ENCODE results near the gene NKX3-2.

NKX3-2 gene

DNA sequence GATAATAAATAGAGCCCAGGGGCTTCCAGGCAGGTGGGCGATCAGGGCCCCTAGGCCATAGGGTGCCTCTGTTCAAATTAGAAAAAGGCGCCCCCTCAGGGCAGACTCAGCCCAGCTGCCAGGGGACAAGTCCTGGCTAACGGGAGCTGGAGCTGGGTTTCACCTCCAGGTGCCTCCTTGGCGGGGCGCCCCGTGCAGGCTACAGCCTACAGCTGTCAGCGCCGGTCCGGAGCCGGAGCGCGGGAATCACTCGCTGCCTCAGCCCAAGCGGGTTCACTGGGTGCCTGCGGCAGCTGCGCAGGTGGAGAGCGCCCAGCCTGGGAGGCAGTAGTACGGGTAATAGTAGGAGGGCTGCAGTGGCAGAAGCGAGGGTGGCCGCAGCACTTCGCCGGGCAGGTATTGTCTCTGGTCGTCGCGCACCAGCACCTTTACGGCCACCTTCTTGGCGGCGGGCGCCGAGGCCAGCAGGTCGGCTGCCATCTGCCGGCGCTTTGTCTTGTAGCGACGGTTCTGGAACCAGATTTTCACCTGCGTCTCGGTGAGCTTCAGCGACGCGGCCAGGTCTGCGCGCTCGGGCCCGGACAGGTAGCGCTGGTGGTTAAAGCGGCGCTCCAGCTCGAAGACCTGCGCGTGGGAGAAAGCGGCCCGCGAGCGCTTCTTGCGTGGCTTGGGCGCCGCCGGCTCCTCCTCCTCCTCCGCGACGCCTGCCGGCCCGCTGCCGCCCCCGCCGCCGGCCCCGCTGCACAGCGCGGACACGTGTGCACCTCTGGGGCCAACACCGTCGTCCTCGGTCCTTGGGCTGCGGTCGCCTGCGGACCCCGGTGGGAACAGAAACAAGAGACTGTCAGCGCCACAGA, 2.4 kb downstream of the NKX3-2 start:
- peaks cover 8% of the 10 kb centered on the region for H3K4me1 ChIP-seq
- H3K4me3 ChIP-seq = no peak overlapping the region

GRCh38 chr4:13541176-13541604, 3.1 kb downstream of the NKX3-2 start:
- Histone ChIP-seq H3K36me3 (replicated peaks) (peaks cover 8% of the 10 kb centered on the region), H3K4me3 (no peak overlapping the region), H3K9me3 (peaks cover 3% of the 10 kb centered on the region; the same call in 1 of the 2 replicates), H3K27me3 (ENCODE audit: low read depth) (no peaks in the 10 kb centered on the region), H3K4me1 (peaks cover 8% of the 10 kb centered on the region)
- DNase-seq (ENCODE audit: low spot score in 2 of 2) = no peak
- in situ Hi-C loops (cut with MboI; ENCODE audit: low sequenced_read_pairs) = loop anchor here (10.0 kb wide), 2 partner anchors 276 to 806 kb away; no protein-coding TSS in a partner anchor

More for the DNA sequence above, 2.4 kb downstream of the NKX3-2 start:
- in situ Hi-C loops (cut with MboI; ENCODE audit: low sequenced_read_pairs) = loop anchor here (10.0 kb wide), 2 partner anchors 277 to 807 kb away; no protein-coding TSS in a partner anchor
- H3K36me3 ChIP-seq (replicated peaks) = peaks cover 8% of the 10 kb centered on the region
- H3K27me3 ChIP-seq (ENCODE audit: low read depth) = no peaks in the 10 kb centered on the region
- no peak for DNase-seq (ENCODE audit: low spot score in 2 of 2)
- H3K9me3 ChIP-seq = peaks cover 10% of the 10 kb centered on the region; the same call in 1 of the 2 replicates

GRCh38 chr4:13540446-13541175, 3.7 kb downstream of the NKX3-2 start:
- H3K4me3 ChIP-seq = no peak overlapping the region
- H3K27me3 ChIP-seq (ENCODE audit: low read depth) = no peaks in the 10 kb centered on the region
- in situ Hi-C loops (cut with MboI; ENCODE audit: low sequenced_read_pairs) = loop anchor here (10.0 kb wide), 2 partner anchors 276 to 806 kb away; no protein-coding TSS in a partner anchor
- peaks cover 2% of the 10 kb centered on the region; the same call in 1 of the 2 replicates for H3K9me3 ChIP-seq
- peaks cover 8% of the 10 kb centered on the region for H3K36me3 ChIP-seq (replicated peaks)
- DNase-seq (ENCODE audit: low spot score in 2 of 2) = no peak
- H3K4me1 ChIP-seq = peaks cover 8% of the 10 kb centered on the region

GRCh38 chr4:13539619-13540445, 4.5 kb downstream of the NKX3-2 start:
- Histone ChIP-seq H3K36me3 (replicated peaks) (peaks cover 8% of the 10 kb centered on the region), H3K9me3 (no peaks in the 10 kb centered on the region; the same call in 1 of the 2 replicates), H3K4me3 (no peak overlapping the region), H3K4me1 (peaks cover 4% of the 10 kb centered on the region), H3K27me3 (ENCODE audit: low read depth) (no peaks in the 10 kb centered on the region)
- DNase-seq (ENCODE audit: low spot score in 2 of 2) = no peak
- in situ Hi-C loops (cut with MboI; ENCODE audit: low sequenced_read_pairs) = loop anchor here (10.0 kb wide), 2 partner anchors 275 to 805 kb away; no protein-coding TSS in a partner anchor

- in situ Hi-C loops (cut with MboI; ENCODE audit: low sequenced_read_pairs) = no loop called here
- Histone ChIP-seq H3K27me3 (ENCODE audit: low read depth) (no peaks in the 10 kb centered on the region), H3K9me3 (no peaks in the 10 kb centered on the region; the same call in 1 of the 2 replicates), H3K4me1 (peaks cover 4% of the 10 kb centered on the region), H3K4me3 (no peak overlapping the region), H3K36me3 (replicated peaks) (peaks cover 8% of the 10 kb centered on the region)
- no peak for DNase-seq (ENCODE audit: low spot score in 2 of 2)
Observed at GRCh38 chr4:13539047-13539618, 5.2 kb downstream of the NKX3-2 start.

DNA sequence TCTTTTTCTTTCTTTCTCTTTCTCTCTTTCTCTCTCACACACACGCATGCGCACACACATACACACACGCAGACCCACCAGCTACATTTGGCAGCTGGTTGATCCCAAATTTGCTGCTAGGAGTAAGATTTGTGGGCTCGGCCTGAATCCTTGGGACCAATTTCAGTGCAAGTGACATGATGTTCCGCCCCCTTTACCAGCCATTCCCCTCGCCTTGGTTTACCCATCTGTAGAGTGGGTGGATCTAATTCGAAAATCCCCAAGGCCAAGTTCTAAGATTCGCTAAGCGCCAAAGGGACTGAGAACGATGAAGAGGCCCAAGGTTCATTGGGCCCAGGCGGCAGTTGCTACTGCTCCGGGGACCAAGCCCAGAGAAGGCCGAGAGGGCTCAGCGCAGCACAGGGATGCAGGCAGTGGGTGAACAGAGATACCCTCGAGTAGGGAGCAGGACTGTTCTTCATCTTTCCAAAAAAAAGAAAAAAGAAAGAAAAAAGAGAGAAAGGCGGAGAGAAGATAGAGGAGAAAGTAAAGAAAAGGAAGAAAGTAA, 5.8 kb downstream of the NKX3-2 start:
- H3K27me3 ChIP-seq (ENCODE audit: low read depth) = no peaks in the 10 kb centered on the region

DNA sequence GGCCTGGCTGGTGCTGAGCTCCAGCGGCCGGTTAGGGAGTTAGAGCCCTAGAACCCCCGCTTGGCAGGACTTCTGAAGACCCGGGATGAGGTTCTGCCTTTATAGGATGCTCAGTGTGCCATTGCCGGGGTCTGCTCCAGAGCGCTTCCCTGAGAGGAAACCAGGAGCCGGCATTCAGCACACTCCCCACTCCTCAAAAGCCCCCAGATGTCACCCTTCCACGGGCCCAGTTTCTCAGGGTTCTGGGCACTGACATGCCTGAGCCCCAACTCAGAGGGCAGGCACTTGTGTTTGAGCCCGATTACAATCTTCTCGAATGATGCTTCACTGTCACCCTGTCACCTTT, 6.5 kb downstream of the NKX3-2 start:
- no peak for DNase-seq (ENCODE audit: low spot score in 2 of 2)
- no peak overlapping the region for H3K4me3 ChIP-seq

More for the DNA sequence above, 5.8 kb downstream of the NKX3-2 start:
- no peak overlapping the region for H3K4me3 ChIP-seq
- peaks cover 8% of the 10 kb centered on the region for H3K36me3 ChIP-seq (replicated peaks)
- DNase-seq (ENCODE audit: low spot score in 2 of 2) = no peak
- H3K4me1 ChIP-seq = peaks cover 4% of the 10 kb centered on the region
- H3K9me3 ChIP-seq = no peaks in the 10 kb centered on the region; the same call in 1 of the 2 replicates
- in situ Hi-C loops (cut with MboI; ENCODE audit: low sequenced_read_pairs) = no loop called here

GRCh38 chr4:13537011-13537831, 7.1 kb downstream of the NKX3-2 start:
- no peak for DNase-seq (ENCODE audit: low spot score in 2 of 2)
- peaks cover 8% of the 10 kb centered on the region for H3K36me3 ChIP-seq (replicated peaks)
- H3K27me3 ChIP-seq (ENCODE audit: low read depth) = no peaks in the 10 kb centered on the region
- H3K9me3 ChIP-seq = no peaks in the 10 kb centered on the region; the same call in 1 of the 2 replicates
- in situ Hi-C loops (cut with MboI; ENCODE audit: low sequenced_read_pairs) = no loop called here
- H3K4me1 ChIP-seq = no peaks in the 10 kb centered on the region
- no peak overlapping the region for H3K4me3 ChIP-seq

More for the DNA sequence above, 6.5 kb downstream of the NKX3-2 start:
- Histone ChIP-seq H3K4me1 (peaks cover under 1% of the 10 kb centered on the region; the same call in 1 of the 2 replicates), H3K9me3 (no peaks in the 10 kb centered on the region; the same call in 1 of the 2 replicates), H3K36me3 (replicated peaks) (peaks cover 8% of the 10 kb centered on the region), H3K27me3 (ENCODE audit: low read depth) (no peaks in the 10 kb centered on the region)
- in situ Hi-C loops (cut with MboI; ENCODE audit: low sequenced_read_pairs) = no loop called here

DNA sequence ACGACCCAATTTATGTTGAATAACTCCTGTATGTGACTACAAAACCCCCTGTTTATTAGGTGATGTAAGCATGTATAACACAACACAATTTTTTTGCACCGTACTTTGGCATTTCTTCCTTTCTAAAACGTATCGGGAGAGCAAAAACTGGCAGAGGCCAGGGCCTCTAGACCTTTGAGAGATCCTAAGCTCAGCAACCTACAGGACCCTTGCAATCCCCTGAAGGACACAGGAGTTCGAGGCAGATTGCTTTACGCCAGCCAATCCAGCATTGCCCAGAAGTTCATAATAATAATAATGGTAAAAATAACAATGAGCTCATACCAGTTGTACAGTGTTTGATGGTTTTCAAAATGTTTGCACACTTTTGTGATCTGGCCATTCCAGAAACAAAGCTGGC, 7.7 kb downstream of the NKX3-2 start:
- H3K36me3 ChIP-seq (replicated peaks) = peaks cover 4% of the 10 kb centered on the region
- no peaks in the 10 kb centered on the region; the same call in 1 of the 2 replicates for H3K9me3 ChIP-seq
- no peak for DNase-seq (ENCODE audit: low spot score in 2 of 2)
- H3K4me1 ChIP-seq = no peaks in the 10 kb centered on the region
- no peaks in the 10 kb centered on the region for H3K27me3 ChIP-seq (ENCODE audit: low read depth)
- in situ Hi-C loops (cut with MboI; ENCODE audit: low sequenced_read_pairs) = no loop called here
- H3K4me3 ChIP-seq = no peak overlapping the region

- Histone ChIP-seq H3K27me3 (ENCODE audit: low read depth) (no peaks in the 10 kb centered on the region), H3K4me1 (no peaks in the 10 kb centered on the region), H3K4me3 (no peak overlapping the region), H3K9me3 (no peaks in the 10 kb centered on the region), H3K36me3 (replicated peaks) (no peaks in the 10 kb centered on the region)
- in situ Hi-C loops (cut with MboI; ENCODE audit: low sequenced_read_pairs) = no loop called here
- DNase-seq (ENCODE audit: low spot score in 2 of 2) = no peak
Observed at GRCh38 chr4:13535708-13536361, 8.5 kb downstream of the NKX3-2 start.

- H3K4me1 ChIP-seq = no peaks in the 10 kb centered on the region
- H3K27me3 ChIP-seq (ENCODE audit: low read depth) = no peaks in the 10 kb centered on the region
- in situ Hi-C loops (cut with MboI; ENCODE audit: low sequenced_read_pairs) = no loop called here
- H3K36me3 ChIP-seq (replicated peaks) = no peaks in the 10 kb centered on the region
- H3K9me3 ChIP-seq = no peaks in the 10 kb centered on the region
- no peak overlapping the region for H3K4me3 ChIP-seq
- DNase-seq (ENCODE audit: low spot score in 2 of 2) = no peak
Observed at GRCh38 chr4:13535118-13535517, 9.2 kb downstream of the NKX3-2 start.
